CD8-positive, alpha-beta memory T cell (primary cell): ENCODE data around the gene TMEM242. TPM values are rescaled to one million over a fixed set of nuclear protein-coding genes. Genes with fewer than 3 reads are reported as not detected.
"Not testable (repeated sequence)": the region's sequence is repeated elsewhere in the genome, so short reads cannot be mapped to it uniquely, and the experiment has no call there.

ENCODE experiments used
- CTCF ChIA-PET: fragments of 350-600 bp; sonication (Branson Sonifier 250); formaldehyde crosslinking; loops from one replicate; lab custom pipeline; 2021; ENCODE audit warnings: antibody characterized with exemption; lab: Charles Lee
- POLR2A ChIA-PET: fragments of 350-600 bp; sonication (Branson Sonifier 250); formaldehyde crosslinking; loops from one replicate; lab custom pipeline; 2021; ENCODE audit warnings: antibody characterized with exemption; lab: Charles Lee
- DNase-seq, 5 donors: peaks; one replicate each; pipeline versions ENCODE4 v3.0.0 to v3.0.0-alpha.2; 2020 to 2022; ENCODE audit warnings: mixed read lengths in 1 of 5
- H3K27ac ChIP-seq: one replicate; pipeline ENCODE4 v1.7.0; 2013; ENCODE audit warnings: low read depth, mild to moderate bottlenecking, low read length, moderate library complexity
- H3K27me3 ChIP-seq: 2 replicates; pipeline ENCODE4 v1.7.0; 2013; ENCODE audit warnings: low read length, mild to moderate bottlenecking; ENCODE audit not compliant: insufficient read depth, poor library complexity, severe bottlenecking
- H3K36me3 ChIP-seq: 2 replicates; pipeline ENCODE4 v1.7.0; 2013; ENCODE audit warnings: mild to moderate bottlenecking, low read length, moderate library complexity; ENCODE audit not compliant: insufficient read depth
- H3K4me1 ChIP-seq: 2 replicates; pipeline ENCODE4 v1.7.0; 2013; ENCODE audit warnings: mild to moderate bottlenecking, low read length, moderate library complexity; ENCODE audit not compliant: insufficient read depth
- H3K4me3 ChIP-seq: 2 replicates; pipeline ENCODE4 v1.7.0; 2013; ENCODE audit warnings: mild to moderate bottlenecking, low read length
- H3K9me3 ChIP-seq: 2 replicates; pipeline ENCODE4 v1.7.0; 2013; ENCODE audit warnings: mild to moderate bottlenecking, low read length
- H3K27ac Mint-ChIP-seq, 8 donors: one replicate each; pipeline ENCODE4 v1.8.0; 2020 to 2021; ENCODE audit warnings: mixed read lengths in 8 of 8, mild to moderate bottlenecking in 6 of 8, inconsistent platforms in 3 of 8, moderate library complexity in 3 of 8
- H3K27me3 Mint-ChIP-seq, 2 donors: one replicate each; pipeline ENCODE4 v1.8.0; 2020 to 2021; ENCODE audit warnings: mixed read lengths in 2 of 2, mild to moderate bottlenecking in 1 of 2, moderate library complexity in 1 of 2
- H3K36me3 Mint-ChIP-seq, 3 donors: one replicate each; pipeline ENCODE4 v1.8.0; 2020 to 2021; ENCODE audit warnings: mixed read lengths in 3 of 3, inconsistent platforms in 1 of 3, mild to moderate bottlenecking in 1 of 3
- H3K4me1 Mint-ChIP-seq, 3 donors: one replicate each; pipeline ENCODE4 v1.8.0; 2020 to 2021; ENCODE audit warnings: mixed read lengths in 3 of 3, inconsistent platforms in 1 of 3, mild to moderate bottlenecking in 1 of 3
- H3K4me3 Mint-ChIP-seq, 7 donors: one replicate each; pipeline ENCODE4 v1.8.0; 2020 to 2021; ENCODE audit warnings: mixed read lengths in 7 of 7, mild to moderate bottlenecking in 6 of 7, moderate library complexity in 4 of 7, inconsistent platforms in 2 of 7
- H3K9me3 Mint-ChIP-seq, 5 donors: one replicate each; pipeline ENCODE4 v1.8.0; 2020 to 2022; ENCODE audit warnings: mixed read lengths in 5 of 5, mild to moderate bottlenecking in 3 of 5, moderate library complexity in 2 of 5, inconsistent platforms in 1 of 5
- polyA plus RNA-seq: library from polyadenylated mRNA; unstranded; fragments of 300-500 nt; fragmentation: Illumina TruSeq; gene quantifications from one replicate; pipeline ENCODE4 v1.2.3, GENCODE V29; 2021
- total RNA-seq, 2 experiments: library from RNA; stranded (reverse); gene quantifications; one replicate each; pipeline ENCODE4 v1.2.3, GENCODE V29; 2021

TMEM242 gene
- total and polyA plus RNA-seq, 3 experiments from 2014 or later, result 11.0 to 12.1 (median 11.9) TPM

GRCh38 chr6:157358287-157358686 lies 35.0 kb upstream of the TMEM242 start:
- no peak overlapping the region for H3K27ac ChIP-seq
- H3K9me3 ChIP-seq, result no peaks in the 10 kb centered on the region
- no peak overlapping the region for H3K4me3 ChIP-seq
- POLR2A ChIA-PET, result interaction anchor here (0.7 kb wide), 1 partner anchor 1461 kb away, joined by 3 read pairs; the partner anchor contains the start of gene EZR
- Mint-ChIP-seq H3K4me3 (no peak overlapping the region), H3K27ac (peak overlapping the region in 1 of 8 donors; percentile 42), H3K4me1 (no peaks in the 10 kb centered on the region), H3K27me3 (peaks cover 28 to 33% of the 10 kb centered on the region in 2 donors), H3K9me3 (no peaks in the 10 kb centered on the region), H3K36me3 (no peaks in the 10 kb centered on the region)
- no peaks in the 10 kb centered on the region for H3K4me1 ChIP-seq
- H3K27me3 ChIP-seq, result no peaks in the 10 kb centered on the region
- DNase-seq, result no peak
- no peaks in the 10 kb centered on the region for H3K36me3 ChIP-seq
- CTCF ChIA-PET, result no interaction called here

DNA sequence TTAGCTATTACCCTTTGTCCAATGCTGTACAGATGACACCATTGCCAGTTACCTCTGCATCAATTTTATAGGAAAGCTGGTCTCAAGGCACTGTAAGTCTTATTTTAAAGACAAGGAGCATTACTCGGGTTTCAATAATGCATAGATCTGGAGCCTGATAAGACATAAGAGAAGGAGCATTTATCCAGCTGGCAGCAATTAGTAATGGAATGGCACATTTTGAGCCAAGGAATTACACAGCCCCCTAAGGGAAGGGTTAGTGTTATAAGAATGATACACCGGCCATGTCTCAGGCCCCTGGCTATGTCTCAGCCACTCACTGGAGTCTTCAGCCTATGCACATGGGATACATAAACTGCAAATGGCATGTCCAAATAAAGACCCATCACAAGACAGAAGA lies 23.1 kb upstream of the TMEM242 start:
- Histone ChIP-seq H3K36me3 (no peaks in the 10 kb centered on the region), H3K27ac (no peak overlapping the region), H3K27me3 (peaks cover 3% of the 10 kb centered on the region), H3K9me3 (no peaks in the 10 kb centered on the region), H3K4me3 (no peak overlapping the region), H3K4me1 (no peaks in the 10 kb centered on the region)
- Mint-ChIP-seq H3K36me3 (no peaks in the 10 kb centered on the region), H3K9me3 (peaks cover 0 to 2% (median 0%) of the 10 kb centered on the region in 5 donors), H3K27ac (no peak overlapping the region), H3K4me3 (no peak overlapping the region), H3K4me1 (no peaks in the 10 kb centered on the region), H3K27me3 (peaks cover 19 to 32% of the 10 kb centered on the region in 2 donors)
- DNase-seq, result no peak
- ChIA-PET POLR2A (no interaction called here), CTCF (no interaction called here)

- H3K4me3 Mint-ChIP-seq, result no peak overlapping the region
- H3K4me1 Mint-ChIP-seq, result no peaks in the 10 kb centered on the region
- no peaks in the 10 kb centered on the region for H3K36me3 Mint-ChIP-seq
- peak overlapping the region in 1 of 8 donors; percentile 6 for H3K27ac Mint-ChIP-seq
- H3K4me1 ChIP-seq, result no peaks in the 10 kb centered on the region
- no peak overlapping the region for H3K4me3 ChIP-seq
- POLR2A ChIA-PET, result no interaction called here
- peaks cover 3% of the 10 kb centered on the region for H3K27me3 ChIP-seq
- CTCF ChIA-PET, result no interaction called here
- H3K9me3 Mint-ChIP-seq, result peaks cover 0 to 2% (median 0%) of the 10 kb centered on the region in 5 donors
- no peak for DNase-seq
- no peak overlapping the region for H3K27ac ChIP-seq
- H3K27me3 Mint-ChIP-seq, result peaks cover 16 to 54% of the 10 kb centered on the region in 2 donors
- no peaks in the 10 kb centered on the region for H3K36me3 ChIP-seq
- no peaks in the 10 kb centered on the region for H3K9me3 ChIP-seq
These were observed 20.4 kb upstream of the TMEM242 start for GRCh38 chr6:157343732-157344131.

GRCh38 chr6:157339432-157339831 lies 16.1 kb upstream of the TMEM242 start:
- H3K27ac Mint-ChIP-seq, result no peak overlapping the region
- H3K9me3 Mint-ChIP-seq, result peaks cover 0 to 2% (median 0%) of the 10 kb centered on the region in 5 donors
- no peak overlapping the region for H3K27ac ChIP-seq
- no peaks in the 10 kb centered on the region for H3K4me1 Mint-ChIP-seq
- H3K9me3 ChIP-seq, result no peaks in the 10 kb centered on the region
- no peaks in the 10 kb centered on the region for H3K4me1 ChIP-seq
- no peak overlapping the region for H3K4me3 Mint-ChIP-seq
- no peak overlapping the region for H3K4me3 ChIP-seq
- no peaks in the 10 kb centered on the region for H3K36me3 Mint-ChIP-seq
- ChIA-PET POLR2A (no interaction called here), CTCF (interaction anchor here (1.6 kb wide), 1 partner anchor 16 kb away, joined by 3 read pairs; no protein-coding TSS in a partner anchor)
- peaks cover 20 to 60% of the 10 kb centered on the region in 2 donors for H3K27me3 Mint-ChIP-seq
- no peaks in the 10 kb centered on the region for H3K27me3 ChIP-seq
- H3K36me3 ChIP-seq, result no peaks in the 10 kb centered on the region
- DNase-seq, result no peak

GRCh38 chr6:157337751-157338150 lies 14.4 kb upstream of the TMEM242 start:
- Mint-ChIP-seq H3K4me1 (no peaks in the 10 kb centered on the region), H3K4me3 (no peak overlapping the region), H3K36me3 (no peaks in the 10 kb centered on the region), H3K9me3 (no peaks in the 10 kb centered on the region), H3K27me3 (peaks cover 23 to 74% of the 10 kb centered on the region in 2 donors), H3K27ac (no peak overlapping the region)
- no peaks in the 10 kb centered on the region for H3K36me3 ChIP-seq
- H3K4me3 ChIP-seq, result no peak overlapping the region
- no peaks in the 10 kb centered on the region for H3K9me3 ChIP-seq
- H3K27me3 ChIP-seq, result no peaks in the 10 kb centered on the region
- H3K4me1 ChIP-seq, result no peaks in the 10 kb centered on the region
- POLR2A ChIA-PET, result no interaction called here
- no peak overlapping the region for H3K27ac ChIP-seq
- DNase-seq, result no peak
- CTCF ChIA-PET, result interaction anchor here (1.0 to 1.6 kb wide), 3 partner anchors 15 to 42 kb away, joined by 3 to 4 read pairs (median 3); partner anchors contain the start of gene TMEM242

DNA sequence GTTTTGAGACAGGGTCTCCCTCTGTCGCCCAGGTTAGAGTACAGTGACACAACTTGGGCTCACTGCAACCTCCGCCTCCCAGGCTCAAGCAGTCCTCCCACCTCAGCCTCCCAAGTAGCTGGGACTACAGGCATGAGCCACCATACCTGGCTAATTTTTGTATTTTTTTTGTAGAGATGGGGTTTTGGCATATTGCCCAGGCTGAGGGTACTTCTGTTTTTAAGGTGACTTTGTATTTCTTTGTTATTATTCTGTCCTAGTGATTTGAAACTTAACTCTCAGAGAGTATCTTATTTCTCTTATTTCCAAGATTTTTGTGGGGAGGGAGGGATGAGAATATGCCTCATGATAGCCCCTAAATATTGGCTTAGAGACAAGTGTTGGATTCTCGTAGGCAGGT lies 14.0 kb upstream of the TMEM242 start:
- H3K4me3 Mint-ChIP-seq, H3K4me3 ChIP-seq, DNase-seq, H3K27me3 ChIP-seq, H3K36me3 Mint-ChIP-seq, H3K4me1 Mint-ChIP-seq, H3K36me3 ChIP-seq, H3K4me1 ChIP-seq, H3K27ac ChIP-seq, POLR2A ChIA-PET, H3K9me3 Mint-ChIP-seq, H3K9me3 ChIP-seq: not testable (repeated sequence)
- H3K27ac Mint-ChIP-seq, result peak overlapping the region in 1 of 8 donors; percentile 30
- peaks cover 21 to 75% of the 10 kb centered on the region in 2 donors for H3K27me3 Mint-ChIP-seq
- CTCF ChIA-PET, result interaction anchor here (1.0 to 2.2 kb wide), 3 partner anchors 12 to 32 kb away, joined by 3 to 13 read pairs (median 3); partner anchors contain the start of gene TMEM242

GRCh38 chr6:157335829-157336228 lies 12.5 kb upstream of the TMEM242 start:
- CTCF ChIA-PET, result interaction anchor here (2.2 kb wide), 1 partner anchor 10 kb away, joined by 13 read pairs; no protein-coding TSS in a partner anchor

GRCh38 chr6:157333956-157334355 lies 10.6 kb upstream of the TMEM242 start:
- ChIA-PET CTCF (interaction anchor here (0.6 to 2.7 kb wide), 6 partner anchors 11 to 684 kb away, joined by 3 to 8 read pairs (median 5); partner anchors contain the start of gene TMEM242), POLR2A (interaction anchor here (0.7 kb wide), 1 partner anchor 648 kb away, joined by 12 read pairs; no protein-coding TSS in a partner anchor)
- no peaks in the 10 kb centered on the region for H3K36me3 ChIP-seq
- DNase-seq, result no peak
- H3K4me1 ChIP-seq, result no peaks in the 10 kb centered on the region
- no peaks in the 10 kb centered on the region for H3K9me3 Mint-ChIP-seq
- no peaks in the 10 kb centered on the region for H3K9me3 ChIP-seq
- H3K4me3 Mint-ChIP-seq, result no peak overlapping the region
- no peak overlapping the region for H3K27ac Mint-ChIP-seq
- peaks cover 30 to 67% of the 10 kb centered on the region in 2 donors for H3K27me3 Mint-ChIP-seq
- no peak overlapping the region for H3K27ac ChIP-seq
- H3K36me3 Mint-ChIP-seq, result no peaks in the 10 kb centered on the region
- H3K4me3 ChIP-seq, result no peak overlapping the region
- H3K27me3 ChIP-seq, result no peaks in the 10 kb centered on the region
- no peaks in the 10 kb centered on the region for H3K4me1 Mint-ChIP-seq

More at GRCh38 chr6:157335829-157336228, 12.5 kb upstream of the TMEM242 start:
- Histone ChIP-seq H3K27ac (no peak overlapping the region), H3K4me1 (no peaks in the 10 kb centered on the region), H3K9me3 (no peaks in the 10 kb centered on the region), H3K36me3 (no peaks in the 10 kb centered on the region), H3K4me3 (no peak overlapping the region), H3K27me3 (no peaks in the 10 kb centered on the region)
- H3K4me3 Mint-ChIP-seq, result no peak overlapping the region
- H3K9me3 Mint-ChIP-seq, result no peaks in the 10 kb centered on the region
- H3K4me1 Mint-ChIP-seq, result no peaks in the 10 kb centered on the region
- POLR2A ChIA-PET, result no interaction called here
- H3K27ac Mint-ChIP-seq, result no peak overlapping the region
- DNase-seq, result no peak
- no peaks in the 10 kb centered on the region for H3K36me3 Mint-ChIP-seq
- peaks cover 24 to 71% of the 10 kb centered on the region in 2 donors for H3K27me3 Mint-ChIP-seq
